Smooth muscle cell (in vitro differentiated cells): Measurements from ENCODE around the gene WFDC1. TPM values are rescaled to one million over a fixed set of nuclear protein-coding genes. Genes with fewer than 3 reads are reported as not detected.

Experiments
- DNase-seq: peaks from one replicate; lab custom pipeline; 2025; ENCODE audit not compliant: unreplicated experiment; lab: John Stamatoyannopoulos, UW
- H2AFZ ChIP-seq: fragments of 200-600 bp; sonication (generic); 2 replicates; pipeline ENCODE4 v1.6.0; 2016; ENCODE audit warnings: antibody characterized with exemption, low read depth, mild to moderate bottlenecking
- H3F3A ChIP-seq: fragments of 200-600 bp; sonication (generic); 2 replicates; pipeline ENCODE4 v1.6.0; 2017; ENCODE audit warnings: antibody characterized with exemption, low read depth
- H3K27ac ChIP-seq: fragments of 200-600 bp; sonication (generic); 2 replicates; pipeline ENCODE4 v1.5.1; 2016; ENCODE audit warnings: low read depth, mild to moderate bottlenecking
- H3K27me3 ChIP-seq: fragments of 200-600 bp; sonication (generic); 2 replicates; pipeline ENCODE4 v1.6.1; 2016; ENCODE audit warnings: low read depth, mild to moderate bottlenecking
- H3K36me3 ChIP-seq: fragments of 200-600 bp; sonication (generic); 2 replicates; pipeline ENCODE4 v1.5.1; 2016; ENCODE audit warnings: low read depth
- H3K4me1 ChIP-seq: fragments of 200-600 bp; sonication (generic); 2 replicates; pipeline ENCODE4 v1.5.1; 2016; ENCODE audit warnings: low read depth
- H3K4me2 ChIP-seq: fragments of 200-600 bp; sonication (generic); 2 replicates; pipeline ENCODE4 v1.6.0; 2016; ENCODE audit warnings: mild to moderate bottlenecking
- H3K4me3 ChIP-seq: fragments of 200-600 bp; sonication (generic); 2 replicates; pipeline ENCODE4 v1.5.1; 2016; ENCODE audit warnings: mild to moderate bottlenecking
- H3K79me2 ChIP-seq: fragments of 200-600 bp; sonication (generic); 2 replicates; pipeline ENCODE4 v1.6.0; 2016; ENCODE audit warnings: low read depth, mild to moderate bottlenecking
- H3K9ac ChIP-seq: fragments of 200-600 bp; sonication (generic); 2 replicates; pipeline ENCODE4 v1.6.0; 2016; ENCODE audit warnings: low read depth
- H3K9me3 ChIP-seq: fragments of 200-600 bp; sonication (generic); replicated peaks from 2 replicates; pipeline ENCODE4 v1.5.1; 2016; ENCODE audit warnings: low read depth
- H4K20me1 ChIP-seq: fragments of 200-600 bp; sonication (generic); 2 replicates; pipeline ENCODE4 v1.6.0; 2016; ENCODE audit warnings: low read depth
- CTCF ChIP-seq: fragments of 200-600 bp; sonication (generic); IDR thresholded peaks from 2 replicates; pipeline ENCODE4 v1.5.1; 2017; ENCODE audit warnings: borderline replicate concordance, mild to moderate bottlenecking, antibody characterized with exemption; ENCODE audit not compliant: insufficient read depth, poor library complexity, severe bottlenecking
- WGBS: methylation state at CpG from one replicate; pipeline ENCODE4 v1.1.7; 2016; ENCODE audit warnings: low lambda C conversion rate; 5-methylcytosine and 5-hydroxymethylcytosine counted together
- polyA plus RNA-seq: library from polyadenylated mRNA; unstranded; fragments of >200 nt; fragmentation: Nextera tagmentation; extraction: Ambion mirVana; gene quantifications from 2 replicates; pipeline ENCODE4 v1.2.1, GENCODE V29; 2016
- total RNA-seq: library from RNA; depleted of rRNA; stranded (reverse); fragments of >200 nt; gene quantifications from 2 replicates; pipeline ENCODE4 v1.2.3, GENCODE V29; 2014

The WFDC1 gene
- total and polyA plus RNA-seq, 2 experiments from 2014 or later: 176 to 362 TPM

GRCh38 chr16:84271037-84271436, 23.6 kb upstream of the WFDC1 start:
- no peaks in the 10 kb centered on the region for H3K27me3 ChIP-seq

GRCh38 chr16:84271866-84272265, 22.8 kb upstream of the WFDC1 start:
- Histone ChIP-seq H4K20me1 (no peaks in the 10 kb centered on the region), H3F3A (no peaks in the 10 kb centered on the region), H3K36me3 (no peaks in the 10 kb centered on the region), H3K4me2 (no peak overlapping the region), H3K4me1 (no peaks in the 10 kb centered on the region), H3K79me2 (no peaks in the 10 kb centered on the region), H3K27ac (no peak overlapping the region), H3K9ac (no peak overlapping the region), H3K4me3 (no peak overlapping the region), H2AFZ (no peak overlapping the region), H3K9me3 (no peaks in the 10 kb centered on the region), H3K27me3 (no peaks in the 10 kb centered on the region)
- DNase-seq: no peak
- TF ChIP-seq CTCF: no peak
- 68% methylated on average over 4 of the region's 4 CpGs for WGBS

More at GRCh38 chr16:84271037-84271436, 23.6 kb upstream of the WFDC1 start:
- Histone ChIP-seq H3K27ac (no peak overlapping the region), H2AFZ (no peak overlapping the region), H3K9ac (no peak overlapping the region), H3K36me3 (no peaks in the 10 kb centered on the region), H3K9me3 (no peaks in the 10 kb centered on the region), H3K4me1 (no peaks in the 10 kb centered on the region), H3K4me3 (no peak overlapping the region), H4K20me1 (no peaks in the 10 kb centered on the region), H3K79me2 (no peaks in the 10 kb centered on the region), H3F3A (no peaks in the 10 kb centered on the region), H3K4me2 (no peak overlapping the region)
- WGBS: 76% methylated on average over 1 of the region's 1 CpG
- TF ChIP-seq CTCF: no peak
- DNase-seq: no peak

GRCh38 chr16:84272740-84273320, 21.8 kb upstream of the WFDC1 start:
- H3K9ac ChIP-seq: no peak overlapping the region
- H4K20me1 ChIP-seq: no peaks in the 10 kb centered on the region
- no peak for TF ChIP-seq CTCF
- no peaks in the 10 kb centered on the region for H3K4me1 ChIP-seq
- H3K36me3 ChIP-seq: no peaks in the 10 kb centered on the region
- no peaks in the 10 kb centered on the region for H3K79me2 ChIP-seq
- H2AFZ ChIP-seq: no peak overlapping the region
- no peak overlapping the region for H3K4me2 ChIP-seq
- no peak overlapping the region for H3K27ac ChIP-seq
- H3K4me3 ChIP-seq: no peak overlapping the region
- 80% methylated on average over 1 of the region's 1 CpG for WGBS
- H3F3A ChIP-seq: no peaks in the 10 kb centered on the region
- DNase-seq: no peak
- no peaks in the 10 kb centered on the region for H3K9me3 ChIP-seq
- H3K27me3 ChIP-seq: no peaks in the 10 kb centered on the region

- no peak overlapping the region for H3K4me3 ChIP-seq
- WGBS: 93% methylated on average over 9 of the region's 9 CpGs
- no peaks in the 10 kb centered on the region for H3K4me1 ChIP-seq
- H3K9me3 ChIP-seq: no peaks in the 10 kb centered on the region
- no peak overlapping the region for H3K4me2 ChIP-seq
- no peak for TF ChIP-seq CTCF
- H3K27me3 ChIP-seq: no peaks in the 10 kb centered on the region
- H3K27ac ChIP-seq: no peak overlapping the region
- H3K79me2 ChIP-seq: no peaks in the 10 kb centered on the region
- H3K9ac ChIP-seq: no peak overlapping the region
- H3K36me3 ChIP-seq: no peaks in the 10 kb centered on the region
- H4K20me1 ChIP-seq: no peaks in the 10 kb centered on the region
- H2AFZ ChIP-seq: no peak overlapping the region
- no peak for DNase-seq
- no peaks in the 10 kb centered on the region for H3F3A ChIP-seq
Measured at GRCh38 chr16:84274515-84274914, 20.2 kb upstream of the WFDC1 start.
